Measurements from ENCODE around the gene SUB1.
"Not testable (repeated sequence)": the region's sequence is repeated elsewhere in the genome, so short reads cannot be mapped to it uniquely, and the experiment has no call there.

The SUB1 gene

GRCh38 chr5:32566319-32567111, 18.8 kb upstream of the SUB1 start:
- no peak for DNase-seq (ENCODE audit: low spot score)

- DNase-seq (ENCODE audit: low spot score): no peak
Measured at GRCh38 chr5:32571128-32571527, 14.2 kb upstream of the SUB1 start.

DNA sequence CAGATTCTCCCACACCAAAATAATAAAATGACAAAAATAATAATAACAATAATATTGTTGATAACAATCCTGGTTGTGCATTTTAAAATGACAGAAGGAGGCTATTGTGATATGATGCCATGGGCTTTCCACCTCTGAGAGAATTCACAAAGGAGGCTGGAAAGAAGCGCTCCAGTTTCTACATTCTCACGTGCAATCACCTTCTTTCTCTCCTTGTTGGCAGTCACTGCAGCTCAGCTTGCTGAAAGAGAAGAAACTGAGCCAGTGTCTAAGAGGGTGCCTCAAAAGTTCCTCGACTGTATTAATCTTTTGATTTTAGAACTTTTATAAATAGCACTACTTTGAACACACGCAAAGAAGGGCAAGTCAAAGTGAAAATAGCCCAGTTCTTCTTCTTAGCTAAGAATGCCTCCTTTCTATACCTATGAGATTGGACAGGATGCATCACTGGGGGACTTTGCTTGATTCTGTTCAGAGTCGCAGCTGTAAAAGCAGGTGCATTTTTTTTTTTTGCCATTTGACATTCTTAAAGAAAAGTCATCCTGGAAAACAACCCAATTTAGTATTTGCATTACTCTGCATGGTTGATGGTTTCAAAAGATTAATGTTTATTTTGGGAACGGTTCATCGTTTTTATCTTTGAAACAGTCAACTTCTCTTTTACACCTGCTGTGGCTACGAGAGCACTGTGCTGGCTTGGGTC, 12.4 kb upstream of the SUB1 start:
- no peak for DNase-seq (ENCODE audit: low spot score)

DNA sequence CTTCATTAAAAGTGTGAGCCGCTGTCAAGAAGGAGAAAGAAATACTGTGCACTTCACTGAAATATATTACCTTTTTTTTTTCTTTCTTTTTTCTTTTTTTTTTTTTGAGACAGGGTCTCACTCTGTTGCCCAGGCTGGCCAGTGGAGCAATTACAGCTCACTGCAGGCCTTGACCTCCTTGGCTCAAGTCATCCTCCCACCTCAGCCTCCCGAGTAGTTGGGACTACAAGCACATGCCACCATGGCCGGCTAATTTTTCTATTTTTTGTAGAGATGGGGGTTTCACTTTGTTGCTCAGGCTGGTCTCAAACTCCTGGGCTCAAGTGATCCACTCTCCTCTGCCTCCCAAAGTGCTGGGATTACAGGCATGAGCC, 11.9 kb upstream of the SUB1 start:
- DNase-seq (ENCODE audit: low spot score): not testable (repeated sequence)

- no peak for DNase-seq (ENCODE audit: low spot score)
Measured at GRCh38 chr5:32574540-32575175, 10.7 kb upstream of the SUB1 start.

- DNase-seq (ENCODE audit: low spot score): no peak
Measured at GRCh38 chr5:32578363-32578762, 7.0 kb upstream of the SUB1 start.

- DNase-seq (ENCODE audit: low spot score): no peak
Measured at GRCh38 chr5:32578764-32579163, 6.6 kb upstream of the SUB1 start.

DNA sequence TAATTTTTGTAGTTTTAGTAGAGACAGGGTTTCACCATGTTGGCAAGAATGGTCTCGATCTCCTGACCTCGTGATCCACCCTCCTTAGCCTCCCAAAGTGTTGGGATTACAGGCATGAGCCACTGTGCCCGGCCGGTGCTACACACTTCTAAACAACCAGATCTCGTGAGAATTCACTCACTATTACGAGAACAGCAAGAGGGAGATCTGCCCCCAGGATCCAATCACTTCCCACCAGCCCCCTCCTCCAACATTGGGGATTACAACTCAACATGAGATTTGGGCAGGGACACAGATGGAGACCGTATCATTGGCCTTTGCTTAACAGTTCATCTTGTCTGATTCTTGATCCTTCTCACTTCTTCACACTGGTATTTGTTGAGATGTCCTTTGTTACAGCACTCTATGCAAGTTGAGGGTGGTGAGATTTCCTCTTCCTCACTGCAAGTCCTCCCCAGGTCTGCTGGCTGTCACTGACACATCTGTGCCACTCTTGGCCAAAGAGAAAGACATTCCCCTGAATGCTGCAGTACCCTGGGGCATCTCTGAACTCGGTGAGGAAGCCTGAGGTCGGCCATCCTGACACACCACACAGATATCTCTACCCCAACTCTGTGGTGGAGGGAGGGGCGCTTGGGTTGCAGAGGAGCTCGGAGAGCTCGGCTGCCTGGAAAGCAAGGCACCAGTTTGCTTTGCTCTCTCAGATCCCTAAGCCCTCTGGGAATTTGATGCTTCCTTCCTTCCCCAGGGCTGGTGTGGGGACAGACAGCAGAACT, 4.2 kb upstream of the SUB1 start:
- DNase-seq (ENCODE audit: low spot score): no peak

- no peak for DNase-seq (ENCODE audit: low spot score)
Measured at GRCh38 chr5:32583582-32584232, 1.6 kb upstream of the SUB1 start.

- no peak for DNase-seq (ENCODE audit: low spot score)
Measured at GRCh38 chr5:32584646-32585045, 711 bp upstream of the SUB1 start.

- DNase-seq (ENCODE audit: low spot score): no peak
Measured at GRCh38 chr5:32585122-32585445, 273 bp upstream of the SUB1 start.

GRCh38 chr5:32586276-32586599, 881 bp downstream of the SUB1 start:
- no peak for DNase-seq (ENCODE audit: low spot score)

- DNase-seq (ENCODE audit: low spot score): no peak
Measured at GRCh38 chr5:32587067-32587551, 1.8 kb downstream of the SUB1 start.

GRCh38 chr5:32589416-32589815, 4.1 kb downstream of the SUB1 start:
- no peak for DNase-seq (ENCODE audit: low spot score)

- no peak for DNase-seq (ENCODE audit: low spot score)
Measured at GRCh38 chr5:32589942-32590869, 4.8 kb downstream of the SUB1 start.

DNA sequence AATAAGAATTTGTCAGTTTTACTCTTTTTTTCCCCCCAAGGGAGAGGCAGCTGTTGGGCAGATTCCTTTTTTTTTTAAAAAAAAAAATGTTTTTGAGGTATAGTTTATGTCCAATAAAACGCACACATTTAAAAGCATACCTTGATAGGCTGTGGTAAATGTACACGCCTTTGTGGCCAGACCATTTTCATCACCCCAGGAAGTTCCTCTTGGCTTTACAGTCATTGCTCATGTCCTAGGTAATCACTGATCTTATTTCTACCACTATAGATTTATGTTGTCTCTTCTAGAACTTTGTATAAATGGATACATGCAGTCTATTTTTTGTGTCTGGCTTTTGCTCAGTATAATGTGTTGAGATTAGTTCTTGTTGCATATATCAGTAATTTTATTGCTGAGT, 9.8 kb downstream of the SUB1 start:
- DNase-seq (ENCODE audit: low spot score): no peak

GRCh38 chr5:32597041-32597629, 11.8 kb downstream of the SUB1 start:
- DNase-seq (ENCODE audit: low spot score): no peak

DNA sequence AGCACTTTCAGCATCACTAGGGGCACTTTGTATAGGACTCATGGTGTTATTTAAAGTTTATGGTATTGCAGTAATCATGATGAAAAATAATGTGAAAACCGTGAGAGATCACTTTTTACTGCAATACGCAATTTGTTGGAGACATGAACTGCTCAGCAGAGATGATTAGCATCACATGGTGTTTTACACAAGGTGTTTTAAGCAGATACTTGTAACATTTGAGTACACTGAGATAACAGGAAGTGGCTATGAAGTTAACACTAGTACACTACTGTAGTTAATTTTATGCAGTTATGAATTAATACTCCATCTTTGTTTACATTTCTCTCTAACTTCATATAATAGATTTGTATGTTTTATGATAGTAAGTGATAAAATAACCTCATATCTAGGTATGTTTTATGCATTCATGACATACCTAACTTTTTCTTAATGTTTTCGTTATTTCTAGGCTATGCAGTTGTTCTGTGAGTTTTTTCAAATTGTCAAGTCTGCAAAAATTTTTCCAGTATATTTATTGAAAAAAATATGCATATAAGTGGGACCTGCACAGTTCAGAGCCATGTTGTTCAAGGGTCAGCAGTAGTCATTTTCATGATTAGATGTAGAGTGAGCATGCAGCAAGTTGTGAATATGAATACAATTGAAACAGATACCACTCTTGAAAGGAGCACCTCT, 13.0 kb downstream of the SUB1 start:
- no peak for DNase-seq (ENCODE audit: low spot score)

DNA sequence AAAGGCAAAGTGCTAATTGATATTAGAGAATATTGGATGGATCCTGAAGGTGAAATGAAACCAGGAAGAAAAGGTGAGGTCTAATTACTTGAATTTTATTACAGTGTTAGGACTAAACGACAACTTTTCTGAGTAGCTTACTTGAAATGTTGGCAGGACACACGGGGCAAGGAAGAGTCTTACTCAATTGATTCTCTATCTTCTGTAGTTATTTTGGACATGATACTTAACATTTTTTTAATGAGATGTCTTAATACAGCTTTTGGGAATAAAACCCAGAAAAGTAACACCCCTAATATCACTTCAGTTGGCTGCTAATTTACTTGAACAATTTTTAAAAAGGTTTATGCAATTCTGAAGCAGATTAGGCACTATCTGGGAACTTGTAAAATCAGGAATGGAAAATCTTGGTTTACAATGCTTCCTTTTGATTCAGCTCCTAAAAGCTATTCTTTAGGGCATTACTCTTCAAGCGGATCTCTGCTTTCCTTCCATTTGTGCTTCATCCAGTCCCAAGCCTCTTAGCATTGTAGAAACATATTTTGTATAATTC, 13.7 kb downstream of the SUB1 start:
- DNase-seq (ENCODE audit: low spot score): no peak

All from AG08396 (cell line).